Naive B cell (primary cell): ENCODE data around the gene PRLR. TPM values are rescaled to one million over a fixed set of nuclear protein-coding genes. Genes with fewer than 3 reads are reported as not detected.

Experiments used
- ATAC-seq, 2 donors: fragments of 150-1000 bp; cut with Tn5 transposase; 2 replicates each; pipeline ENCODE4 v1.10.0; 2021; ENCODE audit warnings: low read depth in 2 of 2, mild to moderate bottlenecking in 2 of 2, moderate library complexity in 2 of 2
- DNase-seq: peaks from one replicate; pipeline ENCODE4 v3.0.0; 2022
- H3K27ac Mint-ChIP-seq, 6 donors: one replicate each; pipeline ENCODE4 v1.8.0; 2020 to 2022; ENCODE audit warnings: mild to moderate bottlenecking in 6 of 6, mixed read lengths in 6 of 6, moderate library complexity in 5 of 6, inconsistent platforms in 2 of 6
- H3K27me3 Mint-ChIP-seq, 3 donors: one replicate each; pipeline ENCODE4 v1.8.0; 2021 to 2022; ENCODE audit warnings: mixed read lengths in 3 of 3, mild to moderate bottlenecking in 1 of 3
- H3K36me3 Mint-ChIP-seq, 2 donors: one replicate each; pipeline ENCODE4 v1.8.0; 2020 to 2022; ENCODE audit warnings: mixed read lengths in 2 of 2, inconsistent platforms in 1 of 2, mild to moderate bottlenecking in 1 of 2
- H3K4me1 Mint-ChIP-seq, 3 donors: one replicate each; pipeline ENCODE4 v1.8.0; 2020 to 2022; ENCODE audit warnings: mixed read lengths in 3 of 3, inconsistent platforms in 1 of 3, mild to moderate bottlenecking in 1 of 3, moderate library complexity in 1 of 3
- H3K4me3 Mint-ChIP-seq, 8 donors: one replicate each; pipeline ENCODE4 v1.8.0; 2020 to 2022; ENCODE audit warnings: mild to moderate bottlenecking in 8 of 8, mixed read lengths in 8 of 8, moderate library complexity in 8 of 8, inconsistent platforms in 2 of 8
- H3K9me3 Mint-ChIP-seq, 7 donors: one replicate each; pipeline ENCODE4 v1.8.0; 2020 to 2022; ENCODE audit warnings: mixed read lengths in 7 of 7, mild to moderate bottlenecking in 5 of 7, inconsistent platforms in 2 of 7, moderate library complexity in 1 of 7
- polyA plus RNA-seq, 6 donors: library from polyadenylated mRNA; unstranded; fragments of 300-500 nt; fragmentation: Illumina TruSeq; gene quantifications; one replicate each; pipeline ENCODE4 v1.2.3, GENCODE V29; 2021; ENCODE audit warnings: low read depth in 6 of 6

Gene PRLR
- polyA plus RNA-seq, 6 donors from 2014 or later, result not detected

- Mint-ChIP-seq H3K36me3 (peaks cover 0 to 11% of the 10 kb centered on the region in 2 donors), H3K4me3 (no peak overlapping the region), H3K27me3 (peaks cover 72 to 90% (median 86%) of the 10 kb centered on the region in 3 donors), H3K4me1 (peaks cover 11 to 15% (median 13%) of the 10 kb centered on the region in 3 donors), H3K27ac (no peak overlapping the region), H3K9me3 (peaks cover 0 to 4% (median 0%) of the 10 kb centered on the region in 7 donors)
- DNase-seq, result no peak
- ATAC-seq, result no peak
Observed at GRCh38 chr5:35228310-35228709, 2.0 kb downstream of the PRLR start.

GRCh38 chr5:35227720-35228119 is 2.6 kb downstream of the PRLR start:
- ATAC-seq, result no peak
- peaks cover 67 to 85% (median 83%) of the 10 kb centered on the region in 3 donors for H3K27me3 Mint-ChIP-seq
- H3K9me3 Mint-ChIP-seq, result peaks cover 0 to 4% (median 0%) of the 10 kb centered on the region in 7 donors
- no peak overlapping the region for H3K4me3 Mint-ChIP-seq
- peaks cover 0 to 7% of the 10 kb centered on the region in 2 donors for H3K36me3 Mint-ChIP-seq
- no peak overlapping the region for H3K27ac Mint-ChIP-seq
- no peak for DNase-seq
- H3K4me1 Mint-ChIP-seq, result peaks cover 11 to 15% (median 13%) of the 10 kb centered on the region in 3 donors

DNA sequence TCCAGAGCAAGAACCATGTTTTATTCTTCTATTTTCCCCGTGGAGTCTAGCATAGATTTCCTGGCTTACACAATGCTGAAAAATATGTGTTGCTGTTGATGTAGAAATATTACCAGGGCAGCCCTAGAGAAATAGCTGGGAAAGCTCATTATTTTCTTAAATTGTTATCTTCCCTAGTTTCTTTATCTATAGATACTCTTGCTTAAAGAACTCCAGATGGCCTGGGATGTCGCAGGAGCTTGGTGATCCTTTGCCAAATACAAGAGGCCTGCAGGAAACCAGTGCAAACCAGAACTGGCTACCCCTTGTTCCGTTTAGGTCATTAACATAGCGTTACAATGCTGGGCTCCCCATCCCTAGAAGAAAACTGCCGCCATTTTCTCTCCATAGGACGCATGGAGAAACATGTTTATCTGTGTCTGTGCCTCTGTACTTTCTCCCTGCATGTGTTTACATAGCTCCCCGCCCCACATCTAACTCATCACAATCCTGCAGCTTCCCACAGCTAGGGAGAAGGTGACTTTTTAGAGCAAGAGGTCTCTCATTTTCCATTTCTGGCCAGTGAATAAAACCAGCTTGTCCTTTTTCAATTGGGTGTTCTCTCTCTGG is 6.4 kb downstream of the PRLR start:
- Mint-ChIP-seq H3K27me3 (peaks cover 41 to 69% (median 52%) of the 10 kb centered on the region in 3 donors), H3K36me3 (no peaks in the 10 kb centered on the region), H3K4me3 (no peak overlapping the region), H3K4me1 (no peaks in the 10 kb centered on the region), H3K27ac (no peak overlapping the region), H3K9me3 (peaks cover 0 to 4% (median 0%) of the 10 kb centered on the region in 7 donors)
- ATAC-seq, result no peak
- no peak for DNase-seq

- ATAC-seq (no peak), DNase-seq (no peak)
- H3K9me3 Mint-ChIP-seq, result peaks cover 0 to 4% (median 0%) of the 10 kb centered on the region in 7 donors
- H3K27ac Mint-ChIP-seq, result no peak overlapping the region
- H3K27me3 Mint-ChIP-seq, result peaks cover 24 to 41% (median 26%) of the 10 kb centered on the region in 3 donors
- no peak overlapping the region for H3K4me3 Mint-ChIP-seq
- H3K4me1 Mint-ChIP-seq, result no peaks in the 10 kb centered on the region
- no peaks in the 10 kb centered on the region for H3K36me3 Mint-ChIP-seq
Observed at GRCh38 chr5:35220967-35221366, 9.3 kb downstream of the PRLR start.

GRCh38 chr5:35218981-35219380 is 11.3 kb downstream of the PRLR start:
- Mint-ChIP-seq H3K4me1 (no peaks in the 10 kb centered on the region), H3K9me3 (peaks cover 0 to under 1% (median 0%) of the 10 kb centered on the region in 7 donors), H3K27me3 (peaks cover 9 to 23% (median 16%) of the 10 kb centered on the region in 3 donors), H3K27ac (no peak overlapping the region), H3K36me3 (no peaks in the 10 kb centered on the region), H3K4me3 (no peak overlapping the region)
- ATAC-seq (no peak), DNase-seq (no peak)

- ATAC-seq (no peak), DNase-seq (no peak)
- no peaks in the 10 kb centered on the region for H3K36me3 Mint-ChIP-seq
- no peak overlapping the region for H3K27ac Mint-ChIP-seq
- peaks cover 0 to 2% (median 0%) of the 10 kb centered on the region in 7 donors for H3K9me3 Mint-ChIP-seq
- peaks cover 10 to 14% (median 12%) of the 10 kb centered on the region in 3 donors for H3K27me3 Mint-ChIP-seq
- peaks cover 0 to 9% (median 0%) of the 10 kb centered on the region in 3 donors for H3K4me1 Mint-ChIP-seq
- no peak overlapping the region for H3K4me3 Mint-ChIP-seq
Observed at GRCh38 chr5:35214051-35214450, 16.2 kb downstream of the PRLR start.

DNA sequence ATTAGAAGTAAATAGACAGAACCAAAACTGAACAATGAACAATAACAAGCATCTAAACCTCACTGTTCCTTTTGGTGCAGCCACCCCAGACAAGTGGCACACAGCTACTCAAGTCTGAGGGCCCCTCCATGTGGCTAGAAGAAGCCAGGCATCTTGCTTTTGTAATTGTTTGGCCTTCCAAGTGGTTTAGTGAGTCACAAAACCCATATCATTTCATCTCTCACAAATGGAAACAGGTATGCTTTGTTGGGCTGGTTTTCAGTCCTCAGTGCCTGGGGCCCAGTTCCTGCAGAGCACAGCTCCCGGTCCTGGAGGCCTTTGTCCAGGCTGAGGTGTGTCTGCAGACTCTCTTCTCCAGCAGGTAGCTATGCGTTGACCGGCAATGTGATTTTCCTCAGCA is 16.7 kb downstream of the PRLR start:
- peaks cover 0 to 2% (median 0%) of the 10 kb centered on the region in 7 donors for H3K9me3 Mint-ChIP-seq
- H3K4me3 Mint-ChIP-seq, result no peak overlapping the region
- H3K4me1 Mint-ChIP-seq, result peaks cover 0 to 9% (median 0%) of the 10 kb centered on the region in 3 donors
- ATAC-seq, result no peak
- no peaks in the 10 kb centered on the region for H3K36me3 Mint-ChIP-seq
- H3K27me3 Mint-ChIP-seq, result peaks cover 10 to 14% (median 12%) of the 10 kb centered on the region in 3 donors
- H3K27ac Mint-ChIP-seq, result no peak overlapping the region
- DNase-seq, result no peak

DNA sequence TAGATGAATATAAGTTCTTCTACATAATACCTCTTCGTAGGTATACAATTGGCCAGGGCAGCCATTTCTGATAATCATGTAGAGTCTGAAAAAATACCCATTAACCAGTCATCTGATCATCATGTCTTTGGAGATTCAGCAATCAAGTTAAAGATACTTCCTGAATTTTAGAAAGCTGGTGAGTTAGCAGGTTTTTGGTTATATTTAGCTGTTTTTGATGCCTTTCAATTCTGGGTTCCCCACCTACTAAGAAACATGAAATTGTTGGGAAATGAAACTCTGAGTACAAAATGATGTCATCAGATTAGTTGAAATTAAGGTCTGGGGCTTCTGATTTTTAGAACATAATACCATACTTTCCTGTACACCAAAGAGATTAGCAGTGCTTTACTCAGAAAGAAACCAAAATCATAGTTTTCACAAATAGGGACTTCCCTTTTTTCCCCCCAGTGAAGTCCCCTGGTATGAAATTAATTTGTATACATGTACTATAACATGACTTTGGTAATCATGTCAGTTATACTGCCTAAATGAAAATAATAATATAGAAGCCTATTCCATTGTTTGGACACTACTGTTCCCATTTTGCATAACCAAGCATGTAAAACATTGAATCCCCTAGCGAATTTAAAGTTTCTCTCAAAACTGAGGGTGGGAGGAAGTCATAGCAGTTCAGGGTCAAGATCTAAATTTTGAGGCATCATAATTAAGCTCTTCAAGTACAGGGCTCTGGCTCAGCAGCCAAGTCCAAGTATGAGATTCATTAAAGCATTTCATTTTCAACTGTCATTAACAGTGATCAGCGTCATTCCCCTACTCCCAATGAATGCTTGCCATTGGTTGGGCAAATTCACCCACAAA is 17.9 kb downstream of the PRLR start:
- H3K4me1 Mint-ChIP-seq, result peaks cover 0 to 9% (median 0%) of the 10 kb centered on the region in 3 donors
- DNase-seq (no peak), ATAC-seq (peak; percentile 72 to 81)
- H3K4me3 Mint-ChIP-seq, result no peak overlapping the region
- H3K9me3 Mint-ChIP-seq, result peaks cover 0 to 2% (median 0%) of the 10 kb centered on the region in 7 donors
- H3K27ac Mint-ChIP-seq, result peak overlapping the region in 2 of 6 donors; percentile 18 to 64
- H3K36me3 Mint-ChIP-seq, result no peaks in the 10 kb centered on the region
- peaks cover 20 to 24% (median 23%) of the 10 kb centered on the region in 3 donors for H3K27me3 Mint-ChIP-seq

GRCh38 chr5:35209862-35210261 is 20.4 kb downstream of the PRLR start:
- ATAC-seq, result no peak
- Mint-ChIP-seq H3K27me3 (peaks cover 28 to 34% (median 33%) of the 10 kb centered on the region in 3 donors), H3K36me3 (no peaks in the 10 kb centered on the region), H3K4me1 (peaks cover 0 to 9% (median 0%) of the 10 kb centered on the region in 3 donors), H3K27ac (peak overlapping the region in 2 of 6 donors; percentile 12 to 80), H3K4me3 (no peak overlapping the region), H3K9me3 (peaks cover 0 to 2% (median 0%) of the 10 kb centered on the region in 7 donors)
- DNase-seq, result no peak

DNA sequence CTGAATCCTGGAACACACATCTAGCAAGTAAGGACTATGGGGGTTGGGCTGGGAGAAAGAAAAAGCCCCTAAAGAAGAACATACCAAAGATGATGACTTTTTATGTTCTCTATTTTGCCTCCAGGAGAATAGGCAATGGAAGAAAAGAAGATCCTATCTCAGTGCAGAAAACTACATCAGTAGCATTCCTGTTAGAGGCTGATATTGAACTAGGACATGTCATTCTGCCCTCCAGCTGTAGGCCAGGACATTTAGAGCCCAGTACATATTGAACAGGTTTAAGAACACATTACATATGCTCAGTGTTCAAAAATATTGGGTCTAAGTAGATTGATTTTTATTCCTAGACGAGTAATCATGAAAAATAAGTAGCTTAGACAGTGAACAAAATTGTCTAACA is 24.7 kb downstream of the PRLR start:
- no peak for DNase-seq
- Mint-ChIP-seq H3K36me3 (no peaks in the 10 kb centered on the region), H3K27me3 (peaks cover 37 to 46% (median 37%) of the 10 kb centered on the region in 3 donors), H3K9me3 (no peaks in the 10 kb centered on the region), H3K27ac (no peak overlapping the region), H3K4me1 (peaks cover 0 to 4% (median 0%) of the 10 kb centered on the region in 3 donors), H3K4me3 (no peak overlapping the region)
- no peak for ATAC-seq

DNA sequence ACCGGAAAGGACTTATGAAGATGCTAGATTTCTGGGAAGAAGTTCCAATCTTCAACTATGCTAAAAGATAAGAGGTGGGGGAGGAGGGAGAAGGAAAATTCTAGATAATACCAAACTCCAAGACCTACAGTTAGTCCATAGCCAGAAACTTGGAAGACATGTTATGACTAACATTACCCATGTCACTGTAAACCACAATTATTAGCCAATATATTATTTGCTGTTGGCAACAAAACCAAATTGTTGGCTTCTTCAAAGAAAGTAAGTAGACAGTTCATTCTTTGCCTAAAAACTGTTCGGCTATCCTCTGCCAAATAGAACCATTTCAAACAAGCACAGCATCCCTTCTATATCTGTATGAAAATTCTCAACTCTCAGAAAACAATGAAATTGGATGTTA is 25.1 kb downstream of the PRLR start:
- Mint-ChIP-seq H3K36me3 (no peaks in the 10 kb centered on the region), H3K27me3 (peaks cover 36 to 44% (median 40%) of the 10 kb centered on the region in 3 donors), H3K27ac (no peak overlapping the region), H3K9me3 (no peaks in the 10 kb centered on the region), H3K4me3 (no peak overlapping the region), H3K4me1 (peaks cover 0 to 4% (median 0%) of the 10 kb centered on the region in 3 donors)
- ATAC-seq, result no peak
- DNase-seq, result no peak

GRCh38 chr5:35203403-35203802 is 26.9 kb downstream of the PRLR start:
- H3K9me3 Mint-ChIP-seq, result no peaks in the 10 kb centered on the region
- no peak overlapping the region for H3K4me3 Mint-ChIP-seq
- ATAC-seq (no peak), DNase-seq (no peak)
- H3K36me3 Mint-ChIP-seq, result no peaks in the 10 kb centered on the region
- peaks cover 0 to 4% (median 0%) of the 10 kb centered on the region in 3 donors for H3K4me1 Mint-ChIP-seq
- peaks cover 30 to 35% (median 31%) of the 10 kb centered on the region in 3 donors for H3K27me3 Mint-ChIP-seq
- H3K27ac Mint-ChIP-seq, result no peak overlapping the region

GRCh38 chr5:35202319-35203111 is 27.8 kb downstream of the PRLR start:
- ATAC-seq (peak; percentile 58 to 72), DNase-seq (peak; percentile 24)
- Mint-ChIP-seq H3K4me1 (peaks cover 0 to 4% (median 0%) of the 10 kb centered on the region in 3 donors), H3K27ac (peak overlapping the region in 1 of 6 donors; percentile 19), H3K36me3 (no peaks in the 10 kb centered on the region), H3K4me3 (no peak overlapping the region), H3K9me3 (no peaks in the 10 kb centered on the region), H3K27me3 (peaks cover 21 to 26% (median 22%) of the 10 kb centered on the region in 3 donors)
